WI38 (cell line): Measurements from ENCODE around the gene OVAAL.
A peak's percentile ranks its signal among the peaks of the same experiment; 100 is the strongest.

Experiments
- H3K4me3 ChIP-seq: 2 replicates; pipeline ENCODE4 v1.5.1; 2011; ENCODE audit warnings: low read depth, mild to moderate bottlenecking, control low read depth, low read length
- CTCF ChIP-seq: IDR thresholded peaks from 2 replicates; pipeline ENCODE4 v1.5.1; 2012; ENCODE audit warnings: low read depth, mild to moderate bottlenecking, control low read depth, low read length

The OVAAL gene

GRCh38 chr1:180558664-180559063, at the start of gene OVAAL:
Gene OVAAL, plus strand, starts transcription at chr1:180558964.
- H3K4me3 ChIP-seq = no peak within 1 kb of the TSS
- TF ChIP-seq CTCF = no peak

- H3K4me3 ChIP-seq = no peak overlapping the region
- no peak for TF ChIP-seq CTCF
Observed at GRCh38 chr1:180510882-180511281, 47.9 kb upstream of the OVAAL start.

GRCh38 chr1:180513531-180513930, 45.2 kb upstream of the OVAAL start:
- H3K4me3 ChIP-seq = no peak overlapping the region
- no peak for TF ChIP-seq CTCF

DNA sequence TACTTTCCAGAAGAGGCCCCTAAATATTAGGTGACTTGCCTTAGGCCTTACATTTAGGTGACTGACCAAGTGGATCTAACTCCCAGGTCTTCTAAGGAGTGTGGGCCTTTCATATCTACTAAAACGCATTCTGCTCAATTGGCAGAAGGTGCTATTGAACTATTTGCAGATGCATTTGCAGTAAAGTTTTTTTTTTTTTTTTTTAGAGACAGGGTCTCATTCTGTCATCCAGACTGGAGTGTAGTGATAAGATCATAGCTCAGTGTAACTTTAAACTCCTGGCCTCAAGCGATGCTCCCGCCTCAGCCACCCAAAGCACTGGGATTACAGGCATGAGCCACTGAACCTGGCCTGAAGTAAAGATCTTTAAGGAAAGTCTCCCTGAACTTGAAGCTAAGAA, 43.4 kb upstream of the OVAAL start:
- no peak overlapping the region for H3K4me3 ChIP-seq
- no peak for TF ChIP-seq CTCF

- peak; percentile 52 for TF ChIP-seq CTCF
- no peak overlapping the region for H3K4me3 ChIP-seq
Observed at GRCh38 chr1:180515857-180516388, 42.8 kb upstream of the OVAAL start.

- H3K4me3 ChIP-seq = no peak overlapping the region
- TF ChIP-seq CTCF = no peak
Observed at GRCh38 chr1:180519846-180520245, 38.9 kb upstream of the OVAAL start.

- H3K4me3 ChIP-seq = no peak overlapping the region
- TF ChIP-seq CTCF = no peak
Observed at GRCh38 chr1:180521474-180522212, 37.1 kb upstream of the OVAAL start.
